Hepatocyte (in vitro differentiated cells): ENCODE data around the gene PTPRK.

ENCODE experiments used
- EZH2 ChIP-seq: fragments of 200-600 bp; sonication (generic); IDR thresholded peaks from 2 replicates; pipeline ENCODE4 v1.6.1; 2016; ENCODE audit warnings: antibody characterized with exemption, mild to moderate bottlenecking, borderline replicate concordance
- TF ChIP-seq, protein P1 (sequence below): fragments of 200-600 bp; sonication (generic); IDR thresholded peaks from 2 replicates; pipeline ENCODE4 v1.5.1; 2016; ENCODE audit warnings: antibody characterized with exemption, mild to moderate bottlenecking; ENCODE audit not compliant: poor library complexity

GRCh38 chr6:128131036-128131435, 389.4 kb downstream of the PTPRK start:
- TF ChIP-seq, protein P1, sequence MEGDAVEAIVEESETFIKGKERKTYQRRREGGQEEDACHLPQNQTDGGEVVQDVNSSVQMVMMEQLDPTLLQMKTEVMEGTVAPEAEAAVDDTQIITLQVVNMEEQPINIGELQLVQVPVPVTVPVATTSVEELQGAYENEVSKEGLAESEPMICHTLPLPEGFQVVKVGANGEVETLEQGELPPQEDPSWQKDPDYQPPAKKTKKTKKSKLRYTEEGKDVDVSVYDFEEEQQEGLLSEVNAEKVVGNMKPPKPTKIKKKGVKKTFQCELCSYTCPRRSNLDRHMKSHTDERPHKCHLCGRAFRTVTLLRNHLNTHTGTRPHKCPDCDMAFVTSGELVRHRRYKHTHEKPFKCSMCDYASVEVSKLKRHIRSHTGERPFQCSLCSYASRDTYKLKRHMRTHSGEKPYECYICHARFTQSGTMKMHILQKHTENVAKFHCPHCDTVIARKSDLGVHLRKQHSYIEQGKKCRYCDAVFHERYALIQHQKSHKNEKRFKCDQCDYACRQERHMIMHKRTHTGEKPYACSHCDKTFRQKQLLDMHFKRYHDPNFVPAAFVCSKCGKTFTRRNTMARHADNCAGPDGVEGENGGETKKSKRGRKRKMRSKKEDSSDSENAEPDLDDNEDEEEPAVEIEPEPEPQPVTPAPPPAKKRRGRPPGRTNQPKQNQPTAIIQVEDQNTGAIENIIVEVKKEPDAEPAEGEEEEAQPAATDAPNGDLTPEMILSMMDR, result no peak
- no peak for TF ChIP-seq EZH2
